ENCODE results near the gene TNIK.

TNIK gene

DNA sequence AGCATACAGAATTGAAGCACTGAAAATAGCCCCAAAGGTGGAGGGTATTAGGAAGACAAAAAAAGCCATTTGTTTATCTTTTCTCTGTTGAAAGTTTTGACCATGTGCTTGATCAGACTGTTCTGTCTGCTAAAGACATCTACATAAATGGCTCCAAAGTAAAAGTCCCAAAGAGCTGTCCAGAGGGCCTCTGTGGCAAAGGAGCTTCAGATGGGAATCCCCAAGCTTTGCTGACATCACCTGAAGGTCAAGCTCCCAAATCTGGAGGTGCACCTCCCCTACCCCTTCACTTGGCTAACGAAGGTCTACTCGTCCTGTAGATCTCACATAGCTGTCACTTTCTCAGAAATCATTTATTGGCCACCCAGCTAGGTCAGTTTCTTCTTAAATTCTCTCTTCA lies 239.1 kb downstream of the TNIK start:
- no peak for DNase-seq (ENCODE audit: low spot score)
- H3K27ac ChIP-seq: no peak overlapping the region
- TF ChIP-seq CTCF (IDR thresholded peaks at IDR 0.05): no peak
- H3K4me3 ChIP-seq: no peak overlapping the region

GRCh38 chr3:171219258-171219657 lies 240.9 kb downstream of the TNIK start:
- no peak for TF ChIP-seq CTCF (IDR thresholded peaks at IDR 0.05)
- no peak overlapping the region for H3K4me3 ChIP-seq
- no peak overlapping the region for H3K27ac ChIP-seq
- no peak for DNase-seq (ENCODE audit: low spot score)

DNA sequence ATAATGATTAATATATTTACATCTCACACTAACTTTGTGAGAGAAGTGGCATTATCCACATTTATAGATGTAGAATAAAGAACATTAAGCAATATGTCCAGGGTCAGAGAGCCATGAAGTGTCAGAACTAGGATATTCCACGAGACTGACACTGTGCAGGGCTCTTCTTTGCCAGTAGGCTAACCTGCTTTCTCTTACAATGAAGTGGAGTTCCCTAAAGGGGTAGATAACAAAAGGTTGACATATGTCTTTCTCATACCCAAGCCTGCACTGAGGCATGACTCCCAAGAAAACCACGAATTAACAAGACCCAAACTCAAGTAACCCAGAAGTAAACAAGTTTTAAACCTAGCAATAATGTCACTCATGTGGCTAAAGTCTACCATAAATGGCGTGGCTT lies 242.1 kb downstream of the TNIK start:
- TF ChIP-seq CTCF (IDR thresholded peaks at IDR 0.05): no peak
- no peak overlapping the region for H3K27ac ChIP-seq
- DNase-seq (ENCODE audit: low spot score): no peak
- H3K4me3 ChIP-seq: no peak overlapping the region

- no peak for TF ChIP-seq CTCF (IDR thresholded peaks at IDR 0.05)
- no peak for DNase-seq (ENCODE audit: low spot score)
- Histone ChIP-seq H3K4me3 (no peak overlapping the region), H3K27ac (no peak overlapping the region)
Measured at GRCh38 chr3:171213907-171214306, 246.3 kb downstream of the TNIK start.

DNA sequence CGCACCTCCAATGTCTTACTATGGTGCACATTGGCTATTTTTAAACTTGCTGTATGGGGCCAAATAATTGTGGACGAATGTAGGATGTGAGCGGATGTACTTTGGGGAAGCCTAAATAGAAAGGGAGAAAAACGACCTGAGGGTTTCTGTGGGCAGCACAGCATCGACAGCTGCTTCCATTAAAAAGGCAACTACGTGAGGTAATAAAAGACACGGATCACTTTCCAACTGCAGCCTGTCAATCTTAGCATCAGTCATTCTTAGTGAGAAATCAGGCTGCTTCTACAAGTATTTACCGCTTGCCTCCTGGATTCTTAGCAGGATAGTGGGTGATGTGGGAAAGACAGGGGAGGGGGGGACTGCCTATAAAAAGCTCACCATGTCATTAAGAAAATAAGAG lies 247.0 kb downstream of the TNIK start:
- no peak for DNase-seq (ENCODE audit: low spot score)
- TF ChIP-seq CTCF (IDR thresholded peaks at IDR 0.05): no peak
- no peak overlapping the region for H3K27ac ChIP-seq
- H3K4me3 ChIP-seq: no peak overlapping the region

DNA sequence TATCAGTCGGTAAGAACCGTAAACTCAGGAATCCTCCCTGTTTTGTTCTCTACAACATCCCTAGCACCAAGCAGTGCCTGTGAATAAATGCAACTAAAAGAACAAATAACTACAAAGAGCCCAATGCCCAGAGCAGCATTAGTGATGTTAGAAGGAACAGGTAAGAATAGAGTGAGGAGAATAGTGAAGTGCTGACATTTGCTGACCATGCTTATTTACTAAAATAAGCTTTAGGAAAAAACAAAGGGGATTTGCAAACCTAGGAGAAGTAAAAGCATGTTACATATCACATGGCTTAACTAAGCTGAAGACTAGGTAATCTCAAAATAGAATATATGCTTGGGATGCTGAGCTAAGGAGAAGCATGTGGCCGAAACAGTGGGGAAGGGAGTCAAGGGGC lies 247.6 kb downstream of the TNIK start:
- DNase-seq (ENCODE audit: low spot score): no peak
- no peak overlapping the region for H3K4me3 ChIP-seq
- H3K27ac ChIP-seq: no peak overlapping the region
- TF ChIP-seq CTCF (IDR thresholded peaks at IDR 0.05): no peak

DNA sequence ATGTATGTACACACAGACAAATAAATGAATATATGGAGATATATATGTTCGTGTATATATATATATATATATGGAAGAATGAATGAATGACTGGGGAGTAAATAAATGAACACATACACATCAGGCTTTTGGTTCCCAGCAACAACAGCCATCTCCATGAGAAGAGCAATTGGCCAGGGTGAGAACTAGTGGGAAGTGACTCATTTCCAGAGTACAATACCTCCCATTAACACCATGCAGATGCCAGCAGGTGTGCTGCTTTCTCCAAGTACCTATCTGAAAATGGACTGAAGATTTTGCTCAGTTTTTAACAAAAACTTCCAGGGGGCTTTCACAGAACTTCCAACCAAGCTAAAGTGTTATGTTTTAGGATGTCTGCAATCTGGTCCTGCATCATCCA lies 253.9 kb downstream of the TNIK start:
- no peak overlapping the region for H3K27ac ChIP-seq
- no peak overlapping the region for H3K4me3 ChIP-seq
- DNase-seq (ENCODE audit: low spot score): no peak
- no peak for TF ChIP-seq CTCF (IDR thresholded peaks at IDR 0.05)

Measured in coronary artery (tissue), 2 donors.